ENCODE measurements around the gene NRAP.
"Not testable (repeated sequence)": the region's sequence is repeated elsewhere in the genome, so short reads cannot be mapped to it uniquely, and the experiment has no call there.

Gene NRAP

GRCh38 chr10:113656896-113657295 lies 6.9 kb downstream of the NRAP start:
- TF ChIP-seq CTCF (conservative IDR thresholded peaks at IDR 0.05; ENCODE audit: low read length) (no peak), EZH2phosphoT487 (IDR thresholded peaks at IDR 0.05; ENCODE audit: borderline replicate concordance) (no peak)
- Histone ChIP-seq H4K20me1 (ENCODE audit: insufficient read depth, low read length, poor library complexity, severe bottlenecking) (no peaks in the 10 kb centered on the region), H3K4me2 (ENCODE audit: low read depth, low read length, poor library complexity, severe bottlenecking) (no peak overlapping the region), H3K27me3 (ENCODE audit: insufficient read depth, low read length, poor library complexity, severe bottlenecking) (peaks cover 10% of the 10 kb centered on the region), H3K9me2 (replicated peaks; ENCODE audit: low read depth, low read length) (no peaks in the 10 kb centered on the region), H3K4me3 (ENCODE audit: low read length, poor library complexity, severe bottlenecking) (no peak overlapping the region), H3F3A (ENCODE audit: low read depth) (no peaks in the 10 kb centered on the region), H3K36me3 (ENCODE audit: insufficient read depth, low read length) (no peaks in the 10 kb centered on the region), H3K79me2 (ENCODE audit: insufficient read depth, low read length) (no peaks in the 10 kb centered on the region), H2AFZ (ENCODE audit: low read length) (no peak overlapping the region), H3K4me1 (ENCODE audit: insufficient read depth, low read length, poor library complexity, severe bottlenecking) (no peaks in the 10 kb centered on the region), H3K9ac (ENCODE audit: low read depth, low read length, poor library complexity, severe bottlenecking) (no peak overlapping the region), H3K9me3 (ENCODE audit: insufficient read depth, low read depth, low read length) (no peaks in the 10 kb centered on the region)

GRCh38 chr10:113652456-113652855 lies 11.4 kb downstream of the NRAP start:
- not testable (repeated sequence) for H3K27me3 ChIP-seq (ENCODE audit: insufficient read depth, low read length, poor library complexity, severe bottlenecking); H3K4me3 ChIP-seq (ENCODE audit: low read length, poor library complexity, severe bottlenecking); H2AFZ ChIP-seq (ENCODE audit: low read length); H3K9me2 ChIP-seq (replicated peaks; ENCODE audit: low read depth, low read length); H3K4me1 ChIP-seq (ENCODE audit: insufficient read depth, low read length, poor library complexity, severe bottlenecking); H3F3A ChIP-seq (ENCODE audit: low read depth); H4K20me1 ChIP-seq (ENCODE audit: insufficient read depth, low read length, poor library complexity, severe bottlenecking); H3K9ac ChIP-seq (ENCODE audit: low read depth, low read length, poor library complexity, severe bottlenecking); H3K4me2 ChIP-seq (ENCODE audit: low read depth, low read length, poor library complexity, severe bottlenecking); H3K36me3 ChIP-seq (ENCODE audit: insufficient read depth, low read length); H3K79me2 ChIP-seq (ENCODE audit: insufficient read depth, low read length); H3K9me3 ChIP-seq (ENCODE audit: insufficient read depth, low read depth, low read length)

GRCh38 chr10:113651898-113652297 lies 11.9 kb downstream of the NRAP start:
- H3K9me3 ChIP-seq (ENCODE audit: insufficient read depth, low read depth, low read length) = no peaks in the 10 kb centered on the region
- no peak for TF ChIP-seq EZH2phosphoT487 (IDR thresholded peaks at IDR 0.05; ENCODE audit: borderline replicate concordance)
- TF ChIP-seq CTCF (conservative IDR thresholded peaks at IDR 0.05; ENCODE audit: low read length) = no peak

GRCh38 chr10:113651021-113651420 lies 12.8 kb downstream of the NRAP start:
- no peak overlapping the region for H3K4me2 ChIP-seq (ENCODE audit: low read depth, low read length, poor library complexity, severe bottlenecking)
- no peak overlapping the region for H2AFZ ChIP-seq (ENCODE audit: low read length)
- H3K36me3 ChIP-seq (ENCODE audit: insufficient read depth, low read length) = no peaks in the 10 kb centered on the region
- H3K27me3 ChIP-seq (ENCODE audit: insufficient read depth, low read length, poor library complexity, severe bottlenecking) = peaks cover 10% of the 10 kb centered on the region
- no peak for TF ChIP-seq CTCF (conservative IDR thresholded peaks at IDR 0.05; ENCODE audit: low read length)
- TF ChIP-seq EZH2phosphoT487 (IDR thresholded peaks at IDR 0.05; ENCODE audit: borderline replicate concordance) = no peak
- no peak overlapping the region for H3K4me3 ChIP-seq (ENCODE audit: low read length, poor library complexity, severe bottlenecking)
- H3K4me1 ChIP-seq (ENCODE audit: insufficient read depth, low read length, poor library complexity, severe bottlenecking) = no peaks in the 10 kb centered on the region
- no peaks in the 10 kb centered on the region for H3K9me2 ChIP-seq (replicated peaks; ENCODE audit: low read depth, low read length)
- no peaks in the 10 kb centered on the region for H3F3A ChIP-seq (ENCODE audit: low read depth)
- no peak overlapping the region for H3K9ac ChIP-seq (ENCODE audit: low read depth, low read length, poor library complexity, severe bottlenecking)
- H3K79me2 ChIP-seq (ENCODE audit: insufficient read depth, low read length) = no peaks in the 10 kb centered on the region
- H4K20me1 ChIP-seq (ENCODE audit: insufficient read depth, low read length, poor library complexity, severe bottlenecking) = no peaks in the 10 kb centered on the region
- no peaks in the 10 kb centered on the region for H3K9me3 ChIP-seq (ENCODE audit: insufficient read depth, low read depth, low read length)

More at GRCh38 chr10:113651898-113652297, 11.9 kb downstream of the NRAP start:
- no peaks in the 10 kb centered on the region for H3K9me2 ChIP-seq (replicated peaks; ENCODE audit: low read depth, low read length)
- H3K4me2 ChIP-seq (ENCODE audit: low read depth, low read length, poor library complexity, severe bottlenecking) = no peak overlapping the region
- H4K20me1 ChIP-seq (ENCODE audit: insufficient read depth, low read length, poor library complexity, severe bottlenecking) = no peaks in the 10 kb centered on the region
- H3K9ac ChIP-seq (ENCODE audit: low read depth, low read length, poor library complexity, severe bottlenecking) = no peak overlapping the region
- H3K4me3 ChIP-seq (ENCODE audit: low read length, poor library complexity, severe bottlenecking) = no peak overlapping the region
- no peaks in the 10 kb centered on the region for H3K36me3 ChIP-seq (ENCODE audit: insufficient read depth, low read length)
- H3F3A ChIP-seq (ENCODE audit: low read depth) = no peaks in the 10 kb centered on the region
- peaks cover 10% of the 10 kb centered on the region for H3K27me3 ChIP-seq (ENCODE audit: insufficient read depth, low read length, poor library complexity, severe bottlenecking)
- H3K79me2 ChIP-seq (ENCODE audit: insufficient read depth, low read length) = no peaks in the 10 kb centered on the region
- no peaks in the 10 kb centered on the region for H3K4me1 ChIP-seq (ENCODE audit: insufficient read depth, low read length, poor library complexity, severe bottlenecking)
- H2AFZ ChIP-seq (ENCODE audit: low read length) = no peak overlapping the region
